Right ventricle myocardium superior (tissue), 1 donor: Measurements from ENCODE around the gene KMT5B. TPM values are rescaled to one million over a fixed set of nuclear protein-coding genes. Genes with fewer than 3 reads are reported as not detected.
A peak's percentile ranks its signal among the peaks of the same experiment; 100 is the strongest.

Experiments
- ATAC-seq: fragments of 200-7000 bp; cut with Tn5 transposase; one replicate; pipeline ENCODE4 v1.9.1; 2020; ENCODE audit warnings: mild to moderate bottlenecking; ENCODE audit not compliant: poor library complexity
- DNase-seq: peaks from one replicate; pipeline ENCODE4 v3.0.0-alpha.2; 2020
- intact Hi-C: fragments of 100-400 bp; cut with DNase I; formaldehyde crosslinking; loops from one replicate; pipeline ENCODE4 v1.11.2; 2022
- total RNA-seq: library from RNA; stranded (reverse); fragmentation: NEBNext Ultra II Directional; extraction: Animal tissue kit (Norgen Biotek cat#: 25700); gene quantifications from one replicate; pipeline ENCODE4 v1.2.1, GENCODE V29; 2021
- donor health status: DM: no; HTN: yes; CAD: no; lungs with severe emphysema.

KMT5B gene
- total RNA-seq, 1 donor from 2014 or later, result 22.5 TPM

- DNase-seq (no peak), ATAC-seq (no peak)
- intact Hi-C loops, result no loop called here
These were observed 105.4 kb downstream of the KMT5B start for GRCh38 chr11:68107689-68108088.

- ATAC-seq (peak; percentile 79), DNase-seq (no peak)
- intact Hi-C loops, result no loop called here
These were observed 106.7 kb downstream of the KMT5B start for GRCh38 chr11:68106165-68106940.

Other genes starting within 250 kb of the KMT5B start
- 7.3 TPM for gene UNC93B1, start 209.2 kb downstream of the KMT5B start, total RNA-seq
- gene ALDH3B1, start 203.0 kb downstream of the KMT5B start, total RNA-seq, result 4.4 TPM
- gene NDUFS8, start 182.6 kb downstream of the KMT5B start, total RNA-seq, result 474 TPM
- 22.3 TPM for gene TCIRG1, start 174.3 kb downstream of the KMT5B start, total RNA-seq
- gene CHKA, start 91.9 kb downstream of the KMT5B start, total RNA-seq, result 8.4 TPM
- 21.8 TPM for gene C11orf24, start 58.7 kb upstream of the KMT5B start, total RNA-seq
- gene LRP5, start 99.3 kb upstream of the KMT5B start, total RNA-seq, result 49.8 TPM
- 73.9 TPM for gene PPP6R3, start 247.5 kb upstream of the KMT5B start, total RNA-seq